Rectal smooth muscle tissue (tissue), 1 donor: ENCODE results near the gene KRT24.

Experiments
- H3K27ac ChIP-seq: one replicate; pipeline ENCODE4 v1.7.0; 2013; ENCODE audit warnings: low read depth, low read length, inconsistent platforms
- H3K27me3 ChIP-seq: one replicate; pipeline ENCODE4 v1.7.0; 2013; ENCODE audit warnings: low read length; ENCODE audit not compliant: control insufficient read depth, insufficient read depth
- H3K36me3 ChIP-seq: one replicate; pipeline ENCODE4 v1.7.0; 2013; ENCODE audit warnings: low read length; ENCODE audit not compliant: control insufficient read depth, insufficient read depth
- H3K4me1 ChIP-seq: one replicate; pipeline ENCODE4 v1.7.0; 2013; ENCODE audit warnings: low read length; ENCODE audit not compliant: control insufficient read depth, insufficient read depth
- H3K4me3 ChIP-seq: one replicate; pipeline ENCODE4 v1.7.0; 2013; ENCODE audit warnings: low read length
- H3K9ac ChIP-seq: one replicate; pipeline ENCODE4 v1.7.0; 2013; ENCODE audit warnings: low read length

KRT24 gene

DNA sequence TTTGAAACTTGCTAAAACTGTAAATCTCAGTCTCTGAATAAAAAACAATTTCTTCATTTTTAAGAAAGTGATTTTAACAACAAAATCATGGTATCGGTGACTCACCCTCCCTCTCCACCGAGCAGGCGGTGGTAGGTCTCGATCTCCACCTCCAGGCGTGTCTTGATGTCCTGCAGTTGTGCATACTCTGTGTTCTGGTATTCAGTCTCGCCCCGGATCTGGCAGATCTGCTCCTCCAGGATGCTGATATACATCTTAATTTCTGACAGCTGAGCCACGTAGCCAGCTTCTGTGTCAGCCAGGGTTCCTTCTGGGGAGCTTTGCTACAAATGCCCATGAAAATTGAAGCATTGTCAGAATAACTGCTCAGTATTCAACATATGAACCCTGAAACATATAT lies 15.4 kb upstream of the KRT24 start:
- no peak overlapping the region for H3K4me3 ChIP-seq
- no peaks in the 10 kb centered on the region for H3K4me1 ChIP-seq
- no peak overlapping the region for H3K27ac ChIP-seq

DNA sequence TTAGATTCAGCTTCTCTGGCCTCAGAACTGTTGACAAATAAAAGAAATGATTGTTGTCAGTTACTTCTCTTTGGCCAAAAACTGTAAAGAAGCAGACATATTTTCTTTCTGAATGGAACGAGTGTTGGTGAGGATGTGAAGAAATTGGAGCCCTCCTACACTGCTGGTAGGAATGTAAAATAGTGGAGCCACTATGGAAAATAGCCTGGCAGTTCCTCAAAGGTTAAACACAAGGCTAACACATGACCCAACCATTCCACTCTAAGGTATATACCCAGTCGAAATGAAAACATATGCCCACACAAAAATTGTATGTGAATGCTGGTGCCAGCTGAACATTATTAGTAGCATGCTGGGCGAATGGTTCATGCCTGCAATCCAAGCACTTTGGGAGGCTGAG lies 14.2 kb upstream of the KRT24 start:
- no peaks in the 10 kb centered on the region for H3K36me3 ChIP-seq
- peaks cover 4% of the 10 kb centered on the region for H3K27me3 ChIP-seq
- no peak overlapping the region for H3K9ac ChIP-seq
- no peak overlapping the region for H3K27ac ChIP-seq
- no peak overlapping the region for H3K4me3 ChIP-seq
- no peaks in the 10 kb centered on the region for H3K4me1 ChIP-seq

More for the DNA sequence above, 15.4 kb upstream of the KRT24 start:
- Histone ChIP-seq H3K27me3 (peaks cover 4% of the 10 kb centered on the region), H3K9ac (no peak overlapping the region), H3K36me3 (no peaks in the 10 kb centered on the region)

DNA sequence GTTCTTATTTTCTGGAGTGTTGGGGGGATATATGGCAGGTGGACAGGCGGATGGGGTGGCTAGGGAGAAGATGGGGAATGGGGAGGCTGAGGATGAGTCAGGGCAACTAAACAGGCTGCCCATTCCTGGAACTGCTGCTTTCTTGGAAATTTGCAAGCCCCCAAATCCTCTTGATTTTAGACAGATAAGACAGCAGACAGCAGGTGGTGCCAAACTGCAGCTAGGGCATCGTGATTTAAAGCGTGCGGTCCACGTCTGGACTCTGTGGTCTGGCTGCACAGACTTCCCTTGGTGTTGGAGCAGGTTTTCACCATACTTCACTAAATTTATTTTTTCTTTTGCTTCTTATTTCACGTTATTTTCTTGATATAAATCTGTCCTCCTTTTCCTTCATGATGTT lies 10.9 kb upstream of the KRT24 start:
- Histone ChIP-seq H3K36me3 (no peaks in the 10 kb centered on the region), H3K4me1 (no peaks in the 10 kb centered on the region), H3K9ac (no peak overlapping the region), H3K27me3 (peaks cover 2% of the 10 kb centered on the region), H3K4me3 (no peak overlapping the region), H3K27ac (no peak overlapping the region)

DNA sequence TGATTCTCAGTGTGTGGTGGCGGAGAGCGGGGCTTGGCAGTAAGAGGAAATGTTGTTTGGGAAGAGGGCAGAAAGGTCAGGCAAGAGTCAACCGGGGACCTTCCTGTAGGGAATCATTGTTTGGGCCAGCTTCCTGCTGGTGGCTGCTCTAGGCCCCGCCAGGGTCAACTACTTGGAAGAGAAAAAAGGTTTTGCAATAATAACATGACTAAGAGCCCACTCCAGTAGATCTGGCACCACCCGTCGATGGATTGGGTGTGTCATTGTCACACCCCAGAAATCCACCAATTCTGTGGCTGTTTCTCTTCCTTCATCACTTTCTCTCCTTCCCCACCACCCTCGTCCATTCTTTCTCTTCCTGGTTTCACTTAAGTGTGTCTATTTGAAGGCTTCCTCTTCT lies 4.2 kb upstream of the KRT24 start:
- no peaks in the 10 kb centered on the region for H3K27me3 ChIP-seq
- H3K27ac ChIP-seq = no peak overlapping the region
- H3K4me3 ChIP-seq = no peak overlapping the region
- H3K36me3 ChIP-seq = no peaks in the 10 kb centered on the region
- H3K4me1 ChIP-seq = no peaks in the 10 kb centered on the region
- no peak overlapping the region for H3K9ac ChIP-seq

DNA sequence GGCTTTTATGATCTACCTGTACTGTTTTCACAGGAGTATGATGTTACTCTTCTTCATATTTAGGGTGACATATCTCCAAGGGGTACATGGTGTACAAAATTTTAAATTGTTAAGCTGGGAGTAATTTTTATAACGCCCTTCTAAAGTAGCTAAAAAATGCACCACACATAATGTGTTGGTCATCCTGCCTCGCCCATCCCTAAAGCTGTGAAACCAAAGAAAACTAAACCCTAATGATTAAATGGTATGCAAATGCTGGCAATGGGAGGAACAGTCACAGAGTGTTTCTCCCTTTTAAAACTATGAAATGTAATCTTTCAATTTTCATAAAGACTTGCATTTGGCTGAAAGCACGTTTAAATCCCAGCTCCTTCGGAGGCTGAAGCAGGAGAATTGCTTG lies 2.0 kb upstream of the KRT24 start:
- Histone ChIP-seq H3K27ac (no peak overlapping the region), H3K4me1 (no peaks in the 10 kb centered on the region), H3K36me3 (no peaks in the 10 kb centered on the region), H3K9ac (no peak overlapping the region), H3K27me3 (no peaks in the 10 kb centered on the region), H3K4me3 (no peak overlapping the region)

DNA sequence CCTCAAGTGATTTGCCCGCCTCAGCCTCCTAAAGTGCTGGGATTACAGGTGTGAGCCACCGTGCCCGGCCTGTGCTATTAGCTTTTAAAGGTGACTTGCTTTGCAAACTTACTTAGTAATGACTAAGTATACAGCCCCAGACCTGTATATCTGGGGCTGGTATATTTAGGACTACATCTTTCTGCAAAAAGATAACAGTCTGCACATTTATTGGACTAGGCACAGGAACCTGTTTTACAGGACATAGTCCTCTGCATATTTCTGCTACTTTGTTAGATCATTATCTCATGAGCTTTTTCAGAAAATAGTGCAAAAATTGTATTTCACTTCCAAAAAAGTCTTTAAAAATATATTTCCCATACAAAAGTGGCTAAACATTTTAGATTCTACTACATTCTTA lies 1.3 kb downstream of the KRT24 start:
- H3K4me3 ChIP-seq = no peak overlapping the region
- no peaks in the 10 kb centered on the region for H3K27me3 ChIP-seq
- H3K27ac ChIP-seq = no peak overlapping the region
- no peak overlapping the region for H3K9ac ChIP-seq
- no peaks in the 10 kb centered on the region for H3K4me1 ChIP-seq
- H3K36me3 ChIP-seq = no peaks in the 10 kb centered on the region

DNA sequence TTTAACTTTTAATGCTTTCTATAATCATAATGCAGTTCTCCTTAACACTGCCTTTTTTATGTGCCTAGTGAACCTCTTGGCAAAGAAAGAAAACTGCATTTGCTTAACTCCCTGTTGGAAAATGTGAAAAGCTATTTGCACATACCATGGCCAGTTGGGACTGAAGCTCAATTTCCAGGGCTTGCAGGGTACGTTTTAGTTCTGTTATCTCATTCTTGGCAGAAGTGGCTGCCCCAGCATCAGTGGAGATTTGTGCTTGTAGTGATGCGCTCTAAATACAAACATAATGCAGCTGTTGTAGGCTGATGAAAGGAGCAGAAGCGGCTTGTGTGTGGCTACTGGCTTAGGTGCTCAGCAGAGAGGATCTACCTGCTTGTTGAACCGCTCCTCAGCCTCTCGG lies 3.7 kb downstream of the KRT24 start:
- H3K27me3 ChIP-seq = no peaks in the 10 kb centered on the region
- H3K36me3 ChIP-seq = no peaks in the 10 kb centered on the region
- no peaks in the 10 kb centered on the region for H3K4me1 ChIP-seq
- no peak overlapping the region for H3K4me3 ChIP-seq
- H3K9ac ChIP-seq = no peak overlapping the region
- no peak overlapping the region for H3K27ac ChIP-seq

DNA sequence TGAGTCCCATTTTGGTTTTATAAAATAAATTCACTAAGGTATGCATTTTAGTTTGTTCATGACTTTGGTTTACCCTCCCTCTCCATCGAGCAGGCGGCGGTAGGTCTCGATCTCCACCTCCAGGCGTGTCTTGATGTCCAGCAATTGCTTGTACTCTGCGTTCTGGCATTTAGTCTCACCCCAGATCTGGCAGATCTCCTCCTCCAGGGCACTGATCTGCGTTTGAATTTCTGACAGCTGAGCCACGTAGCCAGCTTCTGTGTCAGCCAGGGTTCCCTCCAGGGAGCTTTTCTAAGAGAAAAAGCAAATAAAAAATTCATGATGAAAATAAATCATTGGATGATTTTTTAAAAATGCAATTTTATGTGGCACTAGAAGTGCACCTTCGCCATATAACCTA lies 4.2 kb downstream of the KRT24 start:
- Histone ChIP-seq H3K27me3 (no peaks in the 10 kb centered on the region), H3K27ac (no peak overlapping the region), H3K36me3 (no peaks in the 10 kb centered on the region), H3K4me3 (no peak overlapping the region), H3K4me1 (no peaks in the 10 kb centered on the region), H3K9ac (no peak overlapping the region)

DNA sequence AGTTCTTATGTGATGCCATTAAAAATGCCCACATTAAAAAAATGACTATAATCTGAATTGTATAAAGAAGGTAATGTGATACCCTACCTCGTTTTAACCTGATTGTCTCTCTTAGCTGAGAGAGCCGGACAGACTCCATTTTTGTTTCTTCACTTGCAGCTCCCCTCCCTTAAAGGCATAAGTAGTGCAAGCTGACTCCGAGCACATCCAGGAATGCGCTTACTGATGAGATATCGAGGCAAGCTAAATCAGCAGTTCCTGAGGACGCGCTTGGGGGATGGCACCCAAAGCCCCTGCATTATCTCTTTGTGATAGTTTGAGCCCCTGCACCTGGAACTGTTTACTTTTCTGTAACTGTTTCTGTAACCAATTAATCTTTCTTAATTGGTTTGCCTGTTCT lies 6.3 kb downstream of the KRT24 start:
- no peak overlapping the region for H3K9ac ChIP-seq
- no peak overlapping the region for H3K27ac ChIP-seq

DNA sequence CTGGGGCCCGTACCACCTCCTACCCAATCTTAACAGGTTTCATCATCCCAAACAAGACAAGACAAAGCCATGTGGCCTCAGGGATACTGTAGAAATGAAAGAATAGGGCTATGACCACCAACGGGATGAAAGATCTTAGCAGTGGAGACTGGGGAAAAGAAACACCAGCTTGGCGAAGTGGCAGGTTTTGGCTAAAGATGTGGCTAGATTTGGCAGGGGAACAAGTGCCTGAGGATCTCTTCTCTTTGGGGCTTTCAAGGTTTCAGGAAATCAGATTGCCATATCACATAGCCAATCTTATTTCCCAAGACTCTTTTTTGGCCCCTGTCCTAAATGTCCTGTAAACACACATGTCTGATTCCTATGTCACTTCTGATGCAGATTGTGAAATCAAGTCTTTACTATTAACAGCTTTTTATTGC lies 6.9 kb downstream of the KRT24 start:
- H3K27me3 ChIP-seq = no peaks in the 10 kb centered on the region
- H3K4me1 ChIP-seq = no peaks in the 10 kb centered on the region
- H3K27ac ChIP-seq = no peak overlapping the region
- no peak overlapping the region for H3K4me3 ChIP-seq
- no peak overlapping the region for H3K9ac ChIP-seq
- no peaks in the 10 kb centered on the region for H3K36me3 ChIP-seq

More for the DNA sequence above, 6.3 kb downstream of the KRT24 start:
- Histone ChIP-seq H3K36me3 (no peaks in the 10 kb centered on the region), H3K4me1 (no peaks in the 10 kb centered on the region), H3K27me3 (no peaks in the 10 kb centered on the region), H3K4me3 (no peak overlapping the region)

DNA sequence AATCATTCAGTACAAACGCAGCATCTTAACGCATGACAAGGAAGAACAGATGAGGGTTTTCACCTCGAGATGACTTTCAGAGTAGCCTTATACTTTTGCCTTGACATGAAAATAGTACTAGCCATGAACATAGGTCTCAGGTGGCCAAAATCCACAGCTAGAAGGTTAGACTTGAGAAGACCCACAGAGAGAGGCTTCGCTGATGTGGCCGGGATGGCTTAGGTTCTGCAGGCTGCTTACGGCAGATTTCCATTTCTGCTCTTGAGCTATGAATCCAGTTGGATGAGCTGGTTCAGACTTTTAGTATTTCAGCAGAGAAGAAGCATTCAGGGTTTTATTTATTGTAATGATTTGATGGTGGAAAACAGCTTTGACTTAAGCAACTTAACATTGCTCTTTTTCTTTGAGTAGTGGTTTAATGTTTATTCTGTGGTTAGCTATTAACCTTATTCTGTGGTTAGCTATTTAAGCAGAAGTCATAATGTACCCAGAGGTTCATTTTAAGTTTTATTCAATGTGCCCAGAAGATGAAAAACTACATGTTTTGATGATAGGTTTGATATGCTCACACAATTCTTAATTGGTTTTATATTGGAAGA lies 7.6 kb downstream of the KRT24 start:
- H3K27ac ChIP-seq = no peak overlapping the region
- H3K4me3 ChIP-seq = no peak overlapping the region
- H3K27me3 ChIP-seq = no peaks in the 10 kb centered on the region
- no peaks in the 10 kb centered on the region for H3K4me1 ChIP-seq
- H3K36me3 ChIP-seq = no peaks in the 10 kb centered on the region
- H3K9ac ChIP-seq = no peak overlapping the region

DNA sequence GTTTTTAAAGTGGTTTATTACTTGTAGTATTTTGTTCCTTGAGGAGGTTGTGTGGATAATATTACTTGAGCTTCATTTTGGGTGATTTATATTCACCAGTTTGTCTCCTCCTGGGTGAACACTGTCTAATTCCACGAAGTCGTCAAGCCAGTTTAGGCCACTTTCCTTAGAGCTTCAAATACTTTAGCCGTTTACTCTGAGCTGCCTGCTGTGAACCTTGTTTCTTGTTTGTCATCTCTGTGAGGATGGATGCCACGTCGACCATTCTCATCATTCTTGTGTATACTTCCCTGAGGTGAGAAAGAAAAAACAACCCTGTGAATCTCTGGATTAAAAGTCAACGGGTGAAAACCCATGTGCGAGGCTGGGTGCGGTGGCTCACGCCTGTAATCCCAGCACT lies 9.0 kb downstream of the KRT24 start:
- H3K4me1 ChIP-seq = no peaks in the 10 kb centered on the region
- no peaks in the 10 kb centered on the region for H3K36me3 ChIP-seq
- H3K4me3 ChIP-seq = no peak overlapping the region
- no peak overlapping the region for H3K9ac ChIP-seq
- no peaks in the 10 kb centered on the region for H3K27me3 ChIP-seq
- H3K27ac ChIP-seq = no peak overlapping the region

DNA sequence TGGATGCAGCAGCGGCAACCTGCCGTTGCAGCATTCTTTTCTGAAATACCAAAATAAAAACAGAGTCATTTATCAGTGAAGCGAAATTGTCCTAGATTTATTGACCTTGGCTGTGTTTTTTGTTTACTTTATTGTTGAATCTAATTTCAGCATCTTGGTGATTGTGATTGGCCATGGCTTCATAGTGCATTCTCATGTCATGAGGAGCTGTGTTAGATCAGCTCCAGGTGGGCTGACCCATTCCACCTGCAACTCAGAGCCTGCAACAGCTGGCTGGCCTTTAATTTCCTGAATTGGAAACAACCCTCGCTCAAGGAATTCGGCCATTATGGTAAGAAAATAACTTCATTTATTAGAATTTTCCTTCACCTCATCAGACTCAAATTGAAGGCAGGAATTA lies 16.4 kb downstream of the KRT24 start:
- Histone ChIP-seq H3K27ac (no peak overlapping the region), H3K4me1 (no peaks in the 10 kb centered on the region), H3K36me3 (no peaks in the 10 kb centered on the region), H3K9ac (no peak overlapping the region), H3K27me3 (no peaks in the 10 kb centered on the region), H3K4me3 (no peak overlapping the region)
